Mesangial cell (primary cell): ENCODE results near the gene GEMIN8. TPM values are rescaled to one million over a fixed set of nuclear protein-coding genes. Genes with fewer than 3 reads are reported as not detected.

Experiments used
- total RNA-seq: library from RNA; depleted of rRNA; stranded (reverse); fragments of >200 nt; gene quantifications from 2 replicates; pipeline ENCODE4 v1.2.3, GENCODE V29; 2015

GEMIN8 gene, protein sequence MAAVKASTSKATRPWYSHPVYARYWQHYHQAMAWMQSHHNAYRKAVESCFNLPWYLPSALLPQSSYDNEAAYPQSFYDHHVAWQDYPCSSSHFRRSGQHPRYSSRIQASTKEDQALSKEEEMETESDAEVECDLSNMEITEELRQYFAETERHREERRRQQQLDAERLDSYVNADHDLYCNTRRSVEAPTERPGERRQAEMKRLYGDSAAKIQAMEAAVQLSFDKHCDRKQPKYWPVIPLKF
- 18.9 and 31.2 TPM in 2 replicates for total RNA-seq

DNA sequence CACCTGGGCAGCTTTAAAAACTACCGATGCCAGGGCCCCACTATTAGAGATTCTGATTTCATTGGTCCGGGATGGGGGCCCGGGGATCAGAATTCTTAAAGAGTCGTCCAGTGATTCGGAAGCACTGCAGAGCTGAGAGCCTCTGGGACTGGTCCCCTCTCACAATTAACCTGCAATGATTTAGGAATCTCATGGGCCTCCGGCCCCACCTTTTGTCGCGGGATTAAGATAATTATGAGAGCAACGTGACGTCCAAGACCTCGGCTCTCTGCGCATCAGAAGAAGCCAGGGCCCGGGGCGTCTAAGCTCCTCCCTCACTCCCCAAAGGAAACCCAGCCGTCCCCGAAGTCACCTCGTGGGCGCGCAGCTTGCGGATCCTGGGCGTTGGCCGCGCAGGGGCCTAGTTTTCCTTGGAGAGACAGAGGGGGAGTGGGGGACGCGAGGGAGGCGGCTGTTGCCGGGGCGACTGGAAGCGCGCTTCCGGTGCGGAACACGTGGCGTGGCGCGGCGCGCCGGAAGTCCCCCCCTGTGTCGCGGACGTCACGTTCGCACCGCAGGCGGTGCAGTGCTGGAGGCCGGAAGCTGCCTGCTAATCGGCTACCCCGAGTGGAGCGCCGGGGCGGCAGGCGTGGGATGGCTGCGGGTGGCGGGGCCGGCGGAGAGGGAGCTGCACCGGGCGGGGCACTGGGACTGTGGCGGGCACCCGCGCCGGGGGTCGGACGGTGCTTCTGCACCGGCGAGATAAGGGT, at the start of gene GEMIN8:
TSS of gene GEMIN8 (minus strand) at position 468 of the 749 bp plus-strand sequence. CDS start 8,414 bp downstream, outside the sequence.

Other genes with a start within 250 kb of the GEMIN8 start
- gene GPM6B, start 212.8 kb downstream of the GEMIN8 start, total RNA-seq = 0.13 and 1.1 TPM in 2 replicates